GM19351 (cell line): Measurements from ENCODE around the gene ANKRD53.
"Not testable (repeated sequence)": the region's sequence is repeated elsewhere in the genome, so short reads cannot be mapped to it uniquely, and the experiment has no call there.

ENCODE experiments used
- ATAC-seq: cut with Tn5 transposase; IDR thresholded peaks from one replicate; pipeline ENCODE4 v1.9.1; 2021; ENCODE audit warnings: mild to moderate bottlenecking, moderate library complexity; ENCODE audit not compliant: unreplicated experiment

Gene ANKRD53

GRCh38 chr2:71005271-71006202 lies 27.1 kb downstream of the ANKRD53 start:
- no peak for ATAC-seq

GRCh38 chr2:71006323-71006722 lies 27.9 kb downstream of the ANKRD53 start:
- ATAC-seq: no peak

- no peak for ATAC-seq
These were observed 28.7 kb downstream of the ANKRD53 start for GRCh38 chr2:71006955-71007799.

GRCh38 chr2:71008342-71008741 lies 29.9 kb downstream of the ANKRD53 start:
- no peak for ATAC-seq

- not testable (repeated sequence) for ATAC-seq
These were observed 33.4 kb downstream of the ANKRD53 start for GRCh38 chr2:71011786-71012185.

- ATAC-seq: no peak
These were observed 40.2 kb downstream of the ANKRD53 start for GRCh38 chr2:71018625-71019024.

- not testable (repeated sequence) for ATAC-seq
These were observed 41.6 kb downstream of the ANKRD53 start for GRCh38 chr2:71019989-71020388.

- not testable (repeated sequence) for ATAC-seq
These were observed 43.0 kb downstream of the ANKRD53 start for GRCh38 chr2:71021394-71021793.

- not testable (repeated sequence) for ATAC-seq
These were observed 45.3 kb downstream of the ANKRD53 start for GRCh38 chr2:71023553-71024243.
